CD1c-positive myeloid dendritic cell (primary cell): ENCODE results near the gene PCGF6.
"Not testable (repeated sequence)": the region's sequence is repeated elsewhere in the genome, so short reads cannot be mapped to it uniquely, and the experiment has no call there.

Experiments
- DNase-seq: peaks from one replicate; pipeline ENCODE4 v3.0.0-alpha.2; 2016; ENCODE audit errors: extremely low spot score

Gene PCGF6

DNA sequence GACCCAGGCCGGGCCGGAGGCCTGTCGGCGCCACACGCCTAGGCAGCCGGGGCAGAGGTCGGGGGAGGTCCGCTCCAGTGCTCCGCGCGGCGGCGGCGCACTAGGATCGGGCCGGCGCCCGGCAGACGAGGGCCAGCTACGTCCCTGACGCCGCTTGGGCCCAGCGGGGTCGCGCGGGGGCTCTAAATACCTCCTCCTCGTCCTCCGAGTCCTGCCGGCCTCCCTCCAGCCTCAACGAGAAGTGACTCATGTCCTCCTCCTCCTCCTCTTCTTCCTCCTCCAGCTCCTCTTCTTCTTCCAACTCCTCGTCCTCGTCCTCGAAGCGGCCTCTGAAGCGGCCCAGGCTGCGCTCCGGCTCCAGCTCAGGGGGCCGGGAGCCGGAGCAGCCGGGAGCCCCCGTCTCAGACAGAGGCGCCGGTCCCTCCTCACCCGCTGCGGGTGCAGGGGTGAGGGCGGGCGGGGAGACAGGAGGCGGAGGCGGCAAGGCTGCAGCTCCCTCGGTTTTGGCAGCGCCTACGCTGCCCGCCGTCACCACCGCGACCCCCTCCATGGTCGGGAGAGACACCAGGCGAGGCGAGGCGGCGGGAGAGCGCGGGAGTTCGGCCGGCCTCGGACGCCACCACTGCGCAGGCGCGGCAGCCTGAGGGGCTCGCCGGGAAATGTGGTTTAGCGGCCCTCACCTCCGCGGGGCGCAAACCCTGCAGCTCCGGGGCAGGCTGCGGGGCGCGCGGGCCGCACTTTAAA, at the start of gene PCGF6:
Gene PCGF6 (minus strand): TSS at position 624 of the 744 bp plus-strand sequence. CDS start 74 bp downstream, at position 550.
- DNase-seq: peak; percentile 77

- DNase-seq: no peak
These were observed 46.4 kb upstream of the PCGF6 start for GRCh38 chr10:103397191-103397825.

- no peak for DNase-seq
These were observed 45.8 kb upstream of the PCGF6 start for GRCh38 chr10:103396789-103397087.

DNA sequence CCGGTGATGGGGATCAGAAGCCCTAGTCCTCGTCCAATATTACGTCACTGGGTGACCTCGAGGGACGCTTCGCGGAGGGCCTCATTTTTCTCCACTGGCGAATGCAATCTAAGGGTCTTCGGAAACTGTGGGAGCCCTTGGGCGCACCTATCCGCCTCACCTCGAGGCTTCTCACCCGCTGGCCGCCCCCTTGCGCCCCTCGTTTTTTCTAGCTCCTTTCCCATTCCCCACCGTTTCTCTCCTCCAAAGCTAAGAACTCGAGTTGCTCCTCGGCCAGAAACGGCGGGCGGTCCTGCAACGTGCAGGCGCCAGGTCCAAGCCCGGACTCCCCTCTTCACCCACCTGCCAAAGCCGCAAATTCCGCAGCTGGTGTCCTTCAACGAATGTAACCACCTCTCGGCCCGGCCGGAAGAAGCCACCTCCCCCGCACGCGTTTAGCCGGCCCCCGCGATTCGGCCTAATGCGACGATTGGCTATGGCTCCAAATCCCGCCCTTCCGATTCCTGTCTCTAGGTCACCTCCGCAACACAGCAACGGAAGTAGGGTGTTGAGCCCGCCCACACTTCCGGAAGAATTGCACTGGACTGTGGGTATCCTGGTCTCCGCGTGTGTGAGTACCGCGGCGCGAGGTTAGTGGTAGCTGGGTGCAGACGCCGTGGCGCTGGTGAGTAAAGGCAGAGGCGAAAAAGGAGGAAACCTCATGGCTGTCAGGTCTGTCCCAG, 45.3 kb upstream of the PCGF6 start, which contains the start of the genes ATP5MK and PDCD11:
Gene ATP5MK (minus strand): TSS at position 409 of the 722 bp plus-strand sequence. CDS start 4,018 bp downstream, outside the sequence.
Gene PDCD11 (plus strand): TSS at position 560 of the 722 bp plus-strand sequence. CDS start 1,801 bp downstream, outside the sequence.
- peak; percentile 99 for DNase-seq

DNA sequence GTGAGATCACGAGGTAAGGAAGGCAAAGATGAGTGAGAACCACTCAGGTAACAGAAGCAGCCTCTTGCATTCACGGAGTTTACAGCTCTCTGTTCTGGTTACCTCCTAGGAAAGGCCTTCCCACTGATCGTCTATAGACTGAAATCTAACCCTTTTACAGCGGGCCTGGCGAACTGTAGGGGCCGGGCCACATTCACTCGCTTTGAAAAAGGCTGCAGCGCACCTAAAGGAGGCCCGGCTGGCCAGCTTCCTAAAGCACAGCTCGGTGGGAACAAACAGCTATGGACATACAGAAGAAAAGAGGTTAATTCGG, 44.8 kb upstream of the PCGF6 start:
- no peak for DNase-seq

DNA sequence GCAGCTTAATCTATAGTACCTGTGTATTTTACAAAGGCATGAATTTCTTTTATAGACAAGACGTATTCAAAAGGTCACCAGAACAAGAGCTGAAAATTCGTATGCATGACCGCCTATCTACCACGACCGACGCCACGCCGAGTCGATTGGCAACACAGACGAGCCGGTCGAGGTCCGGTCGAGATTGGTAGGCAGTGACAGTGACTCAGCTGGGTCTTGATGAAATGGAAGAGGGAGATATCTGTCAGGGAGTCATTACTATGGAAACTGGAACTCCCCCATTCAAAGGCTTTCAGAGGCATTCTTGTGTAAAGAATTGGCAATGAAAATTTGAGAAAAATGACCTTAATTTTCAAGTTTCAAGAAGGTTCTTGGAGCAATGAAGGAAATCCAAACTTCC, 43.2 kb upstream of the PCGF6 start:
- DNase-seq: no peak

GRCh38 chr10:103382769-103383168, 31.8 kb upstream of the PCGF6 start:
- no peak for DNase-seq

GRCh38 chr10:103374263-103374662, 23.3 kb upstream of the PCGF6 start:
- no peak for DNase-seq

DNA sequence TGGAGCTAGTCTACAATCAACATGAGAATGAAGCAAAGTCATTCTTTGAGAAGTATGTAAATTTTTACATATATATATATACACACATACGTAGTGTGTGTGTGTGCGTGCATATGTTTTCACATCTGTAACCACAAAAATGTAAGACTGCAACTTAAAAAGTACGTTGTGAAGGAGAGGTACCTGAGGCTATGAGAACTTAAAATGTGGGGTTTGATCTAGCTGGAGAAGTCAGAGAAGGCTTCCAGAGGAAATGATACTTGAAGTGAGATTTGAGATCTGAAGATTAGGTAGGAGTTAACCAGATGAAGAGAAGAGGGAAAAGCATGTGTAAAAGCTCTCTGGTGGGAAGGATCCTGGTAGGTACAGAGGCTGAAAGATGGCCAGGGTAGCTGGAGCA, 22.6 kb upstream of the PCGF6 start:
- DNase-seq: no peak

- DNase-seq: peak; percentile 96
These were observed 17.0 kb upstream of the PCGF6 start, which contains the start of gene TAF5 for GRCh38 chr10:103367782-103368518. TAF5 (plus strand) TSS chr10:103367976; CDS start chr10:103367990, 14 bp downstream.

GRCh38 chr10:103367379-103367781, 16.4 kb upstream of the PCGF6 start:
- no peak for DNase-seq

- DNase-seq: not testable (repeated sequence)
These were observed 9.9 kb upstream of the PCGF6 start for GRCh38 chr10:103360791-103361190.

- DNase-seq: not testable (repeated sequence)
These were observed 8.6 kb upstream of the PCGF6 start for GRCh38 chr10:103359493-103359892.

GRCh38 chr10:103355906-103356599, 5.1 kb upstream of the PCGF6 start:
- no peak for DNase-seq

DNA sequence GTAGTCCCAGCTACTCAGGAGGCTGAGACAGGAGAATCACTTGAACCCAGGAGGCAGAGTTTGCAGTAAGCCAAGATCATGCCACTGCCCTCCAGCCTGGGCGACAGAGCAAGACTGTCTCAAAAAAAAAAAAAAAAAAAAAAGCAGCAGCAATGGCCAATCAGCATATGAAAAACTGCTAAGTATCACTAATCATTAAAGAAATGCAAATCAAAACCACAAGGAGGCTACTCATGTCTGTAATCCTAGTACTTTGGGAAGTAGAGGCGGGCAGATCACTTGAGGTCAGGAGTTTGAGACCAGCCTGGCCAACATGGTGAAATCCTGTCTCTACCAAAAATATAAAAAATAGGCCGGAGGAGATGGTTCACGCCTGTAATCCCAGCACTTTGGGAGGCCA, 3.6 kb upstream of the PCGF6 start:
- not testable (repeated sequence) for DNase-seq

GRCh38 chr10:103353281-103353680, 2.3 kb upstream of the PCGF6 start:
- DNase-seq: no peak

GRCh38 chr10:103350175-103350516, 794 bp downstream of the PCGF6 start:
- no peak for DNase-seq

GRCh38 chr10:103336370-103336769, 14.6 kb downstream of the PCGF6 start:
- no peak for DNase-seq

GRCh38 chr10:103334567-103334966, 16.4 kb downstream of the PCGF6 start:
- no peak for DNase-seq

GRCh38 chr10:103333934-103334520, 16.9 kb downstream of the PCGF6 start:
- peak; percentile 38 for DNase-seq

GRCh38 chr10:103327906-103328305, 23.0 kb downstream of the PCGF6 start:
- no peak for DNase-seq
